ENCODE measurements around the gene GRIP1.

DNA sequence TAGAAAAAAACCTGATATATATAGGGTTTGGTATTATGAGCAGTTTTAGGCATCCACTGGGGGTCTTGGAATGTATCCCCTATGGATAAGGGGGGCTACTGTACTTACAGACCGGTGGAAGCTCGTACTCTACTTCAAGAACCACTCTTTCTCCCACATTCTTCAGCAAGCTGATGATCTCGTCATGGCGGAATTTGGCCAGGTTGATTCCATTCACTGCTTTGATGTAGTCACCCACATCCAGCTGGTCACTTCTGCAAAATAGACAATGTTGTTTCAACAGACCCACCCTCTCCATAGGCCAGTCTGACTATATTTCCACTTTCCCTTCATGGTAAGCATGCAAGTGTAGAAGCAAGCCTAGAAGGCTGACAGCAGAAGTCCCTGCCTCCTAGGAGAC is 139.9 kb downstream of the GRIP1 start:
- TF ChIP-seq POLR2A (IDR thresholded peaks at IDR 0.05; ENCODE audit: low read depth, low read length), result no peak
- no peak for TF ChIP-seq TAF1 (IDR thresholded peaks at IDR 0.05; ENCODE audit: borderline replicate concordance, low read depth, low read length)
- TF ChIP-seq POLR2AphosphoS5 (IDR thresholded peaks at IDR 0.05; ENCODE audit: low read depth, low read length), result no peak
